GM23248 (cell line): Measurements from ENCODE around the gene FRYL. TPM values are rescaled to one million over a fixed set of nuclear protein-coding genes. Genes with fewer than 3 reads are reported as not detected.

Experiments
- DNase-seq: peaks from one replicate; pipeline ENCODE4 v3.0.0-alpha.2; 2015
- H2AFZ ChIP-seq: fragments of 200-600 bp; sonication (generic); 2 replicates; pipeline ENCODE4 v1.6.1; 2016; ENCODE audit warnings: antibody characterized with exemption
- H3F3A ChIP-seq: fragments of 200-600 bp; sonication (generic); 2 replicates; pipeline ENCODE4 v1.6.1; 2016; ENCODE audit warnings: mild to moderate bottlenecking, antibody characterized with exemption, mixed run types; ENCODE audit not compliant: insufficient read depth
- H3K27ac ChIP-seq: fragments of 200-600 bp; sonication (generic); 2 replicates; pipeline ENCODE4 v1.5.1; 2016; ENCODE audit warnings: mild to moderate bottlenecking
- H3K27me3 ChIP-seq: fragments of 200-600 bp; sonication (generic); replicated peaks from 2 replicates; pipeline ENCODE4 v1.6.1; 2016; ENCODE audit warnings: mild to moderate bottlenecking; ENCODE audit not compliant: insufficient read depth
- H3K36me3 ChIP-seq: fragments of 200-600 bp; sonication (generic); 2 replicates; pipeline ENCODE4 v1.6.1; 2016; ENCODE audit warnings: low read depth, mild to moderate bottlenecking
- H3K4me1 ChIP-seq: fragments of 200-600 bp; sonication (generic); 2 replicates; pipeline ENCODE4 v1.6.1; 2016; ENCODE audit warnings: mild to moderate bottlenecking; ENCODE audit not compliant: insufficient read depth
- H3K4me2 ChIP-seq: fragments of 200-600 bp; sonication (generic); one replicate; pipeline ENCODE4 v1.6.1; 2016; ENCODE audit warnings: mild to moderate bottlenecking; ENCODE audit not compliant: unreplicated experiment
- H3K4me3 ChIP-seq: fragments of 200-600 bp; sonication (generic); 2 replicates; pipeline ENCODE4 v1.5.1; 2016; ENCODE audit warnings: mild to moderate bottlenecking
- H3K79me2 ChIP-seq: fragments of 200-600 bp; sonication (generic); 2 replicates; pipeline ENCODE4 v1.6.1; 2016; ENCODE audit warnings: mild to moderate bottlenecking; ENCODE audit not compliant: insufficient read depth
- H3K9ac ChIP-seq: fragments of 200-600 bp; sonication (generic); 2 replicates; pipeline ENCODE4 v1.6.1; 2016; ENCODE audit warnings: mild to moderate bottlenecking
- H3K9me2 ChIP-seq: fragments of 200-600 bp; sonication (generic); 2 replicates; pipeline ENCODE4 v1.6.1; 2016; ENCODE audit warnings: mixed run types, mild to moderate bottlenecking, moderate library complexity; ENCODE audit not compliant: insufficient read depth
- H3K9me3 ChIP-seq: fragments of 200-600 bp; sonication (generic); one replicate; pipeline ENCODE4 v1.6.1; 2017; ENCODE audit warnings: low read depth
- H4K20me1 ChIP-seq: fragments of 200-600 bp; sonication (generic); 2 replicates; pipeline ENCODE4 v1.6.0; 2016; ENCODE audit not compliant: insufficient read depth
- EZH2 ChIP-seq: fragments of 200-600 bp; sonication (generic); IDR thresholded peaks from 2 replicates; pipeline ENCODE4 v1.6.1; 2018; ENCODE audit warnings: antibody characterized with exemption, mild to moderate bottlenecking; ENCODE audit not compliant: insufficient read depth, poor library complexity, severe bottlenecking
- EZH2phosphoT487 ChIP-seq: fragments of 200-600 bp; sonication (generic); IDR thresholded peaks from 2 replicates; pipeline ENCODE4 v1.6.1; 2018; ENCODE audit warnings: antibody characterized with exemption, moderate library complexity, mild to moderate bottlenecking, low read depth; ENCODE audit not compliant: insufficient read depth
- WGBS, 2 experiments: methylation state at CpG; one replicate each; pipeline ENCODE4 v1.1.6; 2015 to 2017; ENCODE audit warnings: low lambda C conversion rate in 2 of 2, low coverage in 1 of 2; ENCODE audit errors: missing lambda C conversion rate in 2 of 2; 5-methylcytosine and 5-hydroxymethylcytosine counted together
- in situ Hi-C: fragments of 300-500 bp; cut with MboI; formaldehyde crosslinking; loops from 2 replicates; pipeline ENCODE4 v1.15.0; 2020
- polyA plus RNA-seq: library from polyadenylated mRNA; unstranded; fragments of >200 nt; fragmentation: Nextera tagmentation; extraction: Ambion mirVana; gene quantifications from 2 replicates; pipeline ENCODE4 v1.2.1, GENCODE V29; 2016
- total RNA-seq: library from RNA; depleted of rRNA; stranded (reverse); fragments of >200 nt; shearing (Covaris generic); gene quantifications from 2 replicates; pipeline ENCODE4 v1.2.3, GENCODE V29; 2014

FRYL gene
- total and polyA plus RNA-seq, 2 experiments from 2014 or later: 16.6 to 28.4 TPM

DNA sequence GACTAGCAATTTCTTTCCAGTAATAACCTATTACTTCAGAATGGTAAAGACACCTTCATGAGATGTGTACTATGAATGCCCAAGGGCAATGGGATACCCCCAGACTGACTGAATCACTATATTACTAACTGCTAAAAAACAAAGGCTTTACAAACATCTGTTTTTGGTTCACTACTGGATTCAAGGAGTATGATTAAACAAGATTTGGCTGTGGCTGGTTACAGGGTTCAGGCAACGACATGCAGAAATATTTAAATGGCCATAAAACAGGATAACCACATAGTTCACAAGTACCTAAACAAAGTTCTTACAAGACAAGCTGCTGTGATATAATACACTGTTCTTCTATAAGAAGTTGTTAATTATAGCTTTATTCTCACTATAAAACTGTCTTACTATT lies 128.2 kb downstream of the FRYL start:
- TF ChIP-seq EZH2: no peak
- TF ChIP-seq EZH2phosphoT487: no peak
- no peak overlapping the region for H3K9ac ChIP-seq
- WGBS, 2 experiments: 0 to 3% methylated on average over 1 of the region's 1 CpG
- no peaks in the 10 kb centered on the region for H3K9me2 ChIP-seq
- no peaks in the 10 kb centered on the region for H3K9me3 ChIP-seq
- H3K27me3 ChIP-seq: no peaks in the 10 kb centered on the region
- H2AFZ ChIP-seq: no peak overlapping the region
- peaks cover 11% of the 10 kb centered on the region; the same call in 1 of the 2 replicates for H3F3A ChIP-seq
- H3K27ac ChIP-seq: peak overlapping the region; percentile 16; the same call in 1 of the 2 replicates
- H4K20me1 ChIP-seq: peaks cover 4% of the 10 kb centered on the region
- H3K36me3 ChIP-seq: no peaks in the 10 kb centered on the region
- H3K4me2 ChIP-seq: peak overlapping the region; percentile 36
- no peak overlapping the region for H3K4me3 ChIP-seq
- peaks cover 31% of the 10 kb centered on the region for H3K4me1 ChIP-seq
- peaks cover 59% of the 10 kb centered on the region for H3K79me2 ChIP-seq
- DNase-seq: peak; percentile 80
- in situ Hi-C loops: no loop called here

DNA sequence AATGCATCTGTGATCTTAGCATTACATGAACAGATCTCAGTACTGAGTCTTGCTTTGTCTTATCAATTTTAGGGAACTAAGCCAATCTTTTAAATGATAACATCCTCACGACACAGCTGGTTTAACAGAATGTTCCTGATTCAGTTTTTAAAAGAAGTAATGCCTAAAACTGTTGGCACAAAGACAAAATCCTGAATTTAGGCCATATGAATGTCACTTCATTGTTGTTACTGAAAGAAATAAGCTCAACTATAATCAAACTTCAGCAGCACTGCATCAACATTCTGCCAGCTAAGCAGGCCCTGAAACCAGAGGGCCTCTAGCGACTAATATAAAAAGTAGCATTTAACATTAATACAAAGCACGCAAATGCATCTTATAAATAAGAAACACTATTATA lies 130.6 kb downstream of the FRYL start:
- Histone ChIP-seq H3K27me3 (no peaks in the 10 kb centered on the region), H2AFZ (no peak overlapping the region), H3K9me2 (no peaks in the 10 kb centered on the region), H3K4me2 (no peak overlapping the region), H3K9ac (no peak overlapping the region), H3K9me3 (no peaks in the 10 kb centered on the region), H4K20me1 (peaks cover 4% of the 10 kb centered on the region), H3K4me3 (no peak overlapping the region), H3K27ac (no peak overlapping the region), H3F3A (peaks cover 11% of the 10 kb centered on the region; the same call in 1 of the 2 replicates), H3K79me2 (peaks cover 70% of the 10 kb centered on the region), H3K4me1 (peaks cover 43% of the 10 kb centered on the region), H3K36me3 (no peaks in the 10 kb centered on the region)
- in situ Hi-C loops: no loop called here
- no peak for DNase-seq
- TF ChIP-seq EZH2 (no peak), EZH2phosphoT487 (no peak)
- 79 to 80% methylated on average over 3 of the region's 3 CpGs for WGBS, 2 experiments

DNA sequence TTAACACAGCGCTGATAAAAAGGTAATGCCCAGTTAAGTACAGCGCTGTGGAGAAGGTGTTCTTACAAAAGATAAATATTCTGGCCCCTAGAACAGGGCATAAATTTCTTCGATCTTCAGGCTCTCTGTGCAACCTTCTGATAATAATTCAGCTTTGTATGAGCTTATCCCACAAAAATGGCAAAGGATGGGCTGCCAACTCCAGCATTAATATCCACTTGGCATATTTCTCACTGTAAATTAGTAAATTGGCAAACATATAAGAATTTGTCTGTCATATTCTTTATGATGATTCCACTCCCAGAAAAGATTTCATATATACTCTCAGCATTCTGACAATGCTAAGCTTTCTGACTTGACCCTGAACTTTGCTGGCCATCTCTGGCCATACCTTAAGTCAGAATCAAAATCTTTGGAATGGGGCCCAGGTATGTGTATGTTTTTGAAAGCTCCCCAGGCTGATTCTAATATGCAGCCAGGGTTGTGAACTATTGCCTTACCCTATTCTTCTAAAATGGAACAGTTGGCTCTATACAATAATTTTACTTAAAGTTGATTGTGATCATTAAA lies 134.8 kb downstream of the FRYL start:
- in situ Hi-C loops: no loop called here
- Histone ChIP-seq H3K4me2 (peak overlapping the region; percentile 26), H3K36me3 (no peaks in the 10 kb centered on the region), H3K27me3 (no peaks in the 10 kb centered on the region), H3K79me2 (peaks cover 91% of the 10 kb centered on the region), H3K27ac (no peak overlapping the region), H3K9ac (no peak overlapping the region), H3K4me3 (no peak overlapping the region), H4K20me1 (no peaks in the 10 kb centered on the region; the same call in 1 of the 2 replicates), H3F3A (0 out of 2 replicates have a peak, but pooled peaks cover 9% of the 10 kb centered on the region), H3K9me3 (no peaks in the 10 kb centered on the region), H2AFZ (no peak overlapping the region), H3K9me2 (no peaks in the 10 kb centered on the region), H3K4me1 (peaks cover 24% of the 10 kb centered on the region)
- DNase-seq: no peak
- TF ChIP-seq EZH2phosphoT487: no peak
- TF ChIP-seq EZH2: no peak
- 73 to 75% methylated on average over 3 of the region's 3 CpGs for WGBS, 2 experiments

DNA sequence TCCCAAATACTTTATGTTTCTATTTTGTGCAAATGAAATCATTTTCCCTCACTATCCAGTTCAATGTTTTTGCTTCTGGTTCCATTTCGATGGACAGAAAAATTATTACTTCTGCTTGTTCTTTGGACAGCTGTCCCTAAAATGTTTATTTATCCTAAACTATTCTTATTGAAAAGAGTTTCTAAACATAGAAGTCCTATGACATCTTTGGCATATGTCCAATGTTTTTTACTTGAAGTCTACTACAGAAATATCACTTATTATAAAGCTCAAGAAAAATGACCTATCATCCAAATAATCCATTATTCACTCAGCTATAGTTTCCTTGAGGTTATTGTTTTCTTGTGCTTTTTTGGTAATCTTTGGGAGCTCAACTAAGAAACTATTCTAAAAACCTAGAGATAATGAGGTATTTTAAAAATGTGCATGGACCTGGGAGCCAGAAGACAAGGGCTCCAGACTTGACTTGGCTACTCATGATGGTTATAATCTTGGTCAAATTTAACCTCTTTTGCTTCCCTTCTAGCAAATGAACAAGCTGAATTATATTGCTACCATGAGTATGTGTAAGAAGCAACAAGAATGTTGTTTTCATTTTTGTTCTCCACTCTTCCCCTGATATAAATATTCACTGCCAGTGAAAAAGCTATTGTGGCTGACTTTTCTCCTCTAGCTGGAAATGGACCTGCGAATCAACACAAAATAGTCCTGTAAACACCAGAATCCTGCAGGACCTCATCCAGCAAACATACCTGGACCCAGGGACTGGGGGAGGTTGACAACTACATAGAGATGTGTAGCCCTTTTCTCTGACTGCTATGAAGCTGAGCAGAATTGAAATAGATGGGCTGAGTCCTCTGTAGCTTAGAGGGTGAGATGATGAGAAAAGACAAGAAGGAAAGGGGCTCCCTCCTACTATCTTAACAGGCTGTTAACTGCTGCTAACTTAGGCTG lies 137.4 kb downstream of the FRYL start:
- 0 out of 2 replicates have a peak, but pooled peaks cover 9% of the 10 kb centered on the region for H3F3A ChIP-seq
- H4K20me1 ChIP-seq: no peaks in the 10 kb centered on the region; the same call in 1 of the 2 replicates
- H3K9me2 ChIP-seq: no peaks in the 10 kb centered on the region
- H3K4me2 ChIP-seq: no peak overlapping the region
- no peak for TF ChIP-seq EZH2
- TF ChIP-seq EZH2phosphoT487: no peak
- no peaks in the 10 kb centered on the region for H3K27me3 ChIP-seq
- H3K4me1 ChIP-seq: peaks cover 24% of the 10 kb centered on the region
- H3K9me3 ChIP-seq: no peaks in the 10 kb centered on the region
- 80 to 81% methylated on average over 2 of the region's 2 CpGs for WGBS, 2 experiments
- no peak overlapping the region for H3K27ac ChIP-seq
- peaks cover 91% of the 10 kb centered on the region for H3K79me2 ChIP-seq
- H3K4me3 ChIP-seq: no peak overlapping the region
- no peak overlapping the region for H3K9ac ChIP-seq
- H2AFZ ChIP-seq: no peak overlapping the region
- peak; percentile 18 for DNase-seq
- H3K36me3 ChIP-seq: no peaks in the 10 kb centered on the region
- in situ Hi-C loops: no loop called here
